Epithelial cell of esophagus (primary cell): Measurements from ENCODE around the gene KDM3B.
A peak's percentile ranks its signal among the peaks of the same experiment; 100 is the strongest.

Experiments used
- DNase-seq: peaks from one replicate; pipeline ENCODE4 v3.0.0; 2010; ENCODE audit warnings: low read depth
- H3K4me3 ChIP-seq: 2 replicates; pipeline ENCODE4 v1.5.1; 2011; ENCODE audit warnings: mild to moderate bottlenecking, low read length, control low read depth
- TF ChIP-seq, protein P1 (sequence below): IDR thresholded peaks from 2 replicates; pipeline ENCODE4 v1.5.1; 2011; ENCODE audit warnings: low read depth, mild to moderate bottlenecking, low read length, control low read depth, inconsistent platforms; ENCODE audit not compliant: insufficient read depth; ENCODE audit errors: missing control alignments

Gene KDM3B

DNA sequence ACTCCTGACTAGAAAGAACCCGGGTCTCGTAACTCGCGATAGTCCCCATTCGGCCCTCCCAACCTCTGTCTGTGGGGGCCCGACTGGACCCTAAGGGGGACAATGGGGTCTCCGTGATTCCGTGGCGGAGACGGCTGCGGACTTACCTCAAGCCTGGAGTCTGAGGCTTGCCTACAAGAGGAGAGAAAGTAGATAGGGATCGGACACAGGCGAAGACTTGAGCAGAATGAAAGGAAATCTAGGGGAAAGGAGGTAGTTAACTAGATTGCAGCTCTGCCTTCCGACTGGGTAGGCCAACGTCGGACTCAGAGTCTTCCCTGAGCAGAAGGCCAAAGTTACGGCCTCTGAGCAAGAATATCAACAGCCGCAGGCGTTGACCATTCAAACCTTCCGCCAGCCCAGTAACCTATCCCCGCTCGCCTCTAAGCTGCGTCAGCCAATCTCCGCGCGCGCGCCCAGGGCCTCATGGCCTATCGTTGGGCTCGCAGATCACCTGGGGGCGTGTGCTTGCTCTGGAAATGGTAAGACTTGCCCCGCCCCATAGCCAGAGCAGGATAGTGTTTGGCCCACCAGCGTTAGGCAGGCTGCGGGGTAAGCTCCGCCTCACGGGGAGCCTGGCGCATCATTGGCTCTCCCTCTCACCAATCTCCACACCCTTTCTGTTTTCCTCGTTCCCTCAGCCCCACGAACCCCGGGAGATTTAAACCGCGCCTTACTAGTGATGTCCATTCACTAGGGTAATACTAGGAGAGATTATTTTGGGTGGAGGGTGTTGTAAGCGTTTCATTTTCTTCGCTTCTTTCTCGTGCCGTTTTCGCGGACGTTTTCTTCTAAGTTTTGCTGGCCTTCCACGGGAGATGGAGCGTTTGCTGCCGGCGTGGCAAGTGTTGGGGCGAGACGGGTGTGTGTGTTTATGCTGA is 20.8 kb upstream of the KDM3B start, which contains the start of gene CDC25C:
Gene CDC25C, minus strand, starts transcription at position 356 of the 920 bp plus-strand sequence. CDS start 624 bp downstream, outside the sequence.
- peak; percentile 100 for DNase-seq
- peak within 1 kb of the TSS; percentile 72 for H3K4me3 ChIP-seq
- TF ChIP-seq, protein P1, sequence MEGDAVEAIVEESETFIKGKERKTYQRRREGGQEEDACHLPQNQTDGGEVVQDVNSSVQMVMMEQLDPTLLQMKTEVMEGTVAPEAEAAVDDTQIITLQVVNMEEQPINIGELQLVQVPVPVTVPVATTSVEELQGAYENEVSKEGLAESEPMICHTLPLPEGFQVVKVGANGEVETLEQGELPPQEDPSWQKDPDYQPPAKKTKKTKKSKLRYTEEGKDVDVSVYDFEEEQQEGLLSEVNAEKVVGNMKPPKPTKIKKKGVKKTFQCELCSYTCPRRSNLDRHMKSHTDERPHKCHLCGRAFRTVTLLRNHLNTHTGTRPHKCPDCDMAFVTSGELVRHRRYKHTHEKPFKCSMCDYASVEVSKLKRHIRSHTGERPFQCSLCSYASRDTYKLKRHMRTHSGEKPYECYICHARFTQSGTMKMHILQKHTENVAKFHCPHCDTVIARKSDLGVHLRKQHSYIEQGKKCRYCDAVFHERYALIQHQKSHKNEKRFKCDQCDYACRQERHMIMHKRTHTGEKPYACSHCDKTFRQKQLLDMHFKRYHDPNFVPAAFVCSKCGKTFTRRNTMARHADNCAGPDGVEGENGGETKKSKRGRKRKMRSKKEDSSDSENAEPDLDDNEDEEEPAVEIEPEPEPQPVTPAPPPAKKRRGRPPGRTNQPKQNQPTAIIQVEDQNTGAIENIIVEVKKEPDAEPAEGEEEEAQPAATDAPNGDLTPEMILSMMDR: no peak

DNA sequence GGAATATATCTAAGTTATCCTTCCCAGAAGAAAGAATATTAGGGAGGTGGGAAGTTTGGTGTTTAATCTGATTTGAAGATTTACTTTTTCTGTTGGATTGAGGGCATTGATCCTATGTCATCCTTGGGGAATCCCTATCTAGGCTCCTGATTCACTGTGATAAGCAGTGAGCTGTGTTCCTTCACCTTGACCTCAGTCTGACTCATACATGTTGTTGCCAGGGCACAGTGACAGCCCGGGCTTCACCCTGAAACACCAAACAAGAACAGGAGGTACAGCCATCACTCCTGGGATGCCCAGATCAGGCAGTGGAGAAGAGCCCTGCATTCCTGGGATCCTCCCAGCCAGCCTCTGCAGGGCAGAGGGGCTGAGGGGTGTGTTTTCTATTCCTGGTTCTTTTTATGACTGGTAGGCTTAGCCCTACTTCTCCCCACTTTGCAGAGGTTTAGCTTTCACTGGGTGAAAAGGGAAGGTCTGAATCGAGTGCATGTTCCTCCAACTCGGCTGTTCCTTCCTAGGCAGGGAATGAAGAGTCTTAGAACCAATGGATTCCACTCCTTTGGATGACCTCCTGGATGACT is 17.5 kb upstream of the KDM3B start:
- DNase-seq: peak; percentile 57
- TF ChIP-seq, protein P1: no peak
- no peak overlapping the region for H3K4me3 ChIP-seq

DNA sequence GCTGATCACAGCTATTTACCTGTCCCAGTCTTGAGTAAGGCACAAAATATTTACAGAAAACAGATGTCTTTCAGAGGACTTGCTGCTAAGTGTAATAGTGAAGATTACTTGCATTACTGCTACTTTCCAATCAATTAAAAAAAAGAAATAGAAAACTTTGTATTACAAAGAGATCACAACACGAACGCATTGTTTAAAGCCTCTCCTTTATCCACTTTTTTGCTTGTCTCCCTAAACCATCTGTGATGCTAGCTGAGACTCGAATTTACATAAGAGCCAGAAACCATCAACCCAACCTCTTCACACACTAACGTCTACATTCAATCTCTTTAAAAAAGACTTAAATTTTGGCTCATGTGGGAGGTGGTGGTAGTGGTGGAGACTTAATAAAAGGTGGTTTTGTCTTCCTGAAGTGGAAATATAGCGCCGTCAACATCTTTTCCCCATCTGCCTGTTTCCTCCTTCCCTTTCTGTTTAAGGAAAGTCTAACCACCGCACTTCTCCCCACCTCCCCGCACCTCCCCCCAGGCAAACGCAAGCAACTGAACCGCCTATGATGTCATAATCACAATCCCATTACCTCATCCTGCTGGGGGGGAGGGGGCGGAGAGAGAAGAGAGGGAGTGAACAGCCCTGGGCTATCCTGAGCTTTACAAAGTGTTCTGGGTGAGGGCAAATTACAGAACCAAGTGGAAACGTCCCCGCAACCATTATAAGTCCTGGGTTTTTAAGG is 15.4 kb upstream of the KDM3B start:
- peak; percentile 78 for DNase-seq

DNA sequence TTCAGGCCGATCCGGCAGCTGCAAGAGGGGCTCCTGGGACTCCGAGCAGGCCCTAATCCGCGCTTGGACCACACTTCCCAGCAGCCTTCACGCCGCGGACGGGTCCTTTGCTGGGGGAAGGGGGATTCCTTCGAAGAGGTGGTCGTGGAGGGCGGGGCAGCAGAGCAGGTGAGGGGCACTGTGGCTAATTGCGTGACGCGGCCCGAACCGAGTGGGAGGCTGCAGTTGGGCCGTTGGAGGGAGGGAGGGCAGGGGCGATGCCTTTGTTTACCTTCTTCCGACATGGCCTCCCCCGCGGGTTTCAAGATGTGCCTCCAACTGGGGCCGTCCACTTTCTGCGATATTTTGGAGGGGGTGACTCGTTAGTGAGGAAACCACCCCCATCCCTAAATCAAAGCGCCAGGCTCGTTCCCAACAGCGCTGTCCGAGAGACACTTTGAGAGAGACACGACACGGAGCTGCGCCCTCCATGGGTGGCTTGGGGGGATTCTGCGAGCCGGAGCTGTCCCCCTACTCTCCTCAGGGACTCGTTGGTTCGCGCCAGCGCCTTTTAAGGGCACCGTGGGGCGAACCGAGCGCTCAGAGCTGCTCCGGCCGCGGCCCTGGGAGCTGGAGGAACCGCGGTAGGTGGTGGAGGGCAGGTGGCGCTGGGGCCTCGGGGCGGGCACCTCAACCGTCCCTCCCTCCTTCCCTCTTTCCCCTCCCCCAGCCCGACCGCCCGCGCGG is 14.6 kb upstream of the KDM3B start, which contains the start of gene FAM53C:
Gene FAM53C, plus strand, starts transcription at position 582 of the 726 bp plus-strand sequence. CDS start 3,070 bp downstream, outside the sequence.
- TF ChIP-seq, protein P1: no peak
- peak; percentile 92 for DNase-seq
- peak within 1 kb of the TSS; percentile 87 for H3K4me3 ChIP-seq

More for the DNA sequence above, 15.4 kb upstream of the KDM3B start:
- TF ChIP-seq, protein P1: no peak
- H3K4me3 ChIP-seq: peak overlapping the region; percentile 87

DNA sequence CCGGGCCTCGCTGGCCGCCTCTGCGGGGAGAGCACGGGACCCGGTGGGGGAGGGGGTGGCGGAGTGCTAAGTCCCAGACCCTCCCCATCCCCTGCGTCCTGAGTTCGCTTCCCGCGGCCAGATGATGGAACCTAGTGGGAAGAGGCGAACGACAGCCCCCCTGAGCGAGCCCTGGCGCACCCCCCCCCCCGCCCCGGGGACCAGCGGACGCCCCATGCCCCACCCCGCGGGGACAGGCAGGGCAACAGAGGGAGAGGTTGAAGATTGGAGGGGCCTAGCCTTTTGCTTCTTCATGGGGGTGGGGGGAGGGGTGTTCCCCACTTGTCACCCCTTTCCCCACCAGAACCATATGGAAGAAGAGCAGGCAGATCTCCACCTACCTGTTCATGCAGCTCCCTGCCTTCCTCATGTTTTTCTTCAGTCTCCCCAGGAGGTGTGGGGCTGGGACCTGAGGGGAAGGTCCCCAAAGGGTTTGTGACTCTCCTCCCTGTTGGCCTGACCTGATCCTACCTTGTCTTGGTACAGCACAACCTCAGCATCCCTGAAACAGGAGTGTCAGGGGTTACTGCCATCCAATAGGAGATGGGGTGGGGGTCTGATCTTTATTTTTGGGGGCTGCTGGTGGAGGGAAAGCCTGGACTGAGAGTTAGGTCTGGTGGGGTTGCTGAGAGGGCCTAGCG is 13.9 kb upstream of the KDM3B start:
- DNase-seq: no peak
- TF ChIP-seq, protein P1: no peak
- peak overlapping the region; percentile 87 for H3K4me3 ChIP-seq

DNA sequence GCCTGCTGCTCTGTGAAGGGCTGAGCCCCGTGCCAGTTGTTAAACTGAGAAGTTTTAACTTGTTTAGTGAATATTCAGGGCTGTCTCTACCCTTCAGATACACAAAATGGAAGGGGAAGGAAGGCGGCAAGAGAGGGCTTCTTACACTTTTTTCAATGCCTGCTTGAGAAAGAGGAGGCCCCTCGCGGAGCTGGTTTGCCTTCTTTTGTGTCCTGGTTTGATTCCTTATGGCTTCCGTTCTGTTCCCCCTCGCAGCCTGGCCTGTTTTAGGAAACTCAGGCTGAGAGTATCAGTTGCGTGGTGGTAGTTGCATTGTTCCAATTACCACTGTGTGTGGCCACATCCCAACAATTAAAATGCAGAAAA is 13.4 kb upstream of the KDM3B start:
- TF ChIP-seq, protein P1: no peak
- DNase-seq: peak; percentile 36
- H3K4me3 ChIP-seq: peak overlapping the region; percentile 87
